SK-N-SH (cell line): Measurements from ENCODE around the gene EGFL8. TPM values are rescaled to one million over a fixed set of nuclear protein-coding genes. Genes with fewer than 3 reads are reported as not detected.

Source experiments
- CTCF ChIA-PET: fragments of 300-600, 350-600 bp; formaldehyde crosslinking; extraction: SDS; loops from one replicate; lab custom pipeline; 2021; lab: Yijun Ruan, JAX
- POLR2A ChIA-PET: fragments of 350-600 bp; sonication (Branson Sonifier 250); formaldehyde crosslinking; extraction: SDS; loops from one replicate; lab custom pipeline; 2020; ENCODE audit warnings: antibody characterized with exemption, inconsistent platforms; lab: Yijun Ruan, JAX
- DNase-seq: peaks from one replicate; pipeline ENCODE4 v3.0.0; 2012
- H2AFZ ChIP-seq: fragments of 200-600 bp; sonication (generic); 2 replicates; pipeline ENCODE4 v1.8.1; 2016; ENCODE audit warnings: antibody characterized with exemption, mild to moderate bottlenecking, low read depth
- H3F3A ChIP-seq: fragments of 200-600 bp; sonication (generic); replicated peaks from 2 replicates; pipeline ENCODE3; 2016; ENCODE audit warnings: antibody characterized with exemption, mild to moderate bottlenecking; ENCODE audit not compliant: insufficient read depth
- H3K27ac ChIP-seq, 2 experiments: fragments of 200-500 bp in 1 of 2; fragments of 200-600 bp in 1 of 2; sonication (Bioruptor generic) in 1 of 2; sonication (generic), shearing (Covaris generic) in 1 of 2; 2 replicates each; pipeline versions ENCODE4 v1.5.1 to v1.6.1; 2014 to 2016; ENCODE audit warnings: low read depth in 2 of 2, inconsistent platforms in 1 of 2, low read length in 1 of 2, mild to moderate bottlenecking in 1 of 2, mixed read lengths in 1 of 2
- H3K27me3 ChIP-seq: fragments of 200-600 bp; sonication (generic), shearing (Covaris generic); 2 replicates; pipeline ENCODE4 v1.6.1; 2016; ENCODE audit warnings: mixed run types; ENCODE audit not compliant: insufficient read depth
- H3K36me3 ChIP-seq, 2 experiments: fragments of 200-500 bp in 1 of 2; fragments of 200-600 bp in 1 of 2; sonication (Bioruptor generic) in 1 of 2; sonication (generic) in 1 of 2; replicated peaks in 1 of 2; 2 replicates each; pipeline versions ENCODE3 to v1.5.1; 2014 to 2016; ENCODE audit warnings: low read length in 1 of 2, mild to moderate bottlenecking in 1 of 2; ENCODE audit not compliant: insufficient read depth in 2 of 2, control insufficient read depth in 1 of 2
- H3K4me1 ChIP-seq, 2 experiments: fragments of 200-500 bp in 1 of 2; fragments of 200-600 bp in 1 of 2; sonication (Bioruptor generic) in 1 of 2; sonication (generic), shearing (Covaris generic) in 1 of 2; 2 replicates each; pipeline versions ENCODE4 v1.5.1 to v1.6.1; 2014 to 2016; ENCODE audit warnings: low read depth in 1 of 2, low read length in 1 of 2, mixed run types in 1 of 2; ENCODE audit not compliant: insufficient read depth in 2 of 2, control insufficient read depth in 1 of 2
- H3K4me2 ChIP-seq: fragments of 200-600 bp; sonication (generic), shearing (Covaris generic); 2 replicates; pipeline ENCODE4 v1.6.1; 2017; ENCODE audit warnings: mixed run types
- H3K4me3 ChIP-seq, 2 experiments: fragments of 200-500 bp in 1 of 2; fragments of 200-600 bp in 1 of 2; sonication (Bioruptor generic) in 1 of 2; sonication (generic), shearing (Covaris generic) in 1 of 2; 2 replicates each; pipeline versions ENCODE4 v1.5.1 to v1.8.1; 2014 to 2016; ENCODE audit warnings: low read depth in 2 of 2, inconsistent platforms in 1 of 2, low read length in 1 of 2, mild to moderate bottlenecking in 1 of 2, mixed read lengths in 1 of 2, moderate library complexity in 1 of 2
- H3K79me2 ChIP-seq: fragments of 200-600 bp; sonication (generic); 2 replicates; pipeline ENCODE4 v1.8.1; 2017; ENCODE audit warnings: mild to moderate bottlenecking; ENCODE audit not compliant: insufficient read depth
- H3K9ac ChIP-seq: fragments of 200-600 bp; sonication (generic); 2 replicates; pipeline ENCODE4 v1.6.1; 2017; ENCODE audit warnings: mixed run types
- H3K9me2 ChIP-seq: fragments of 200-600 bp; sonication (generic); 2 replicates; pipeline ENCODE4 v1.6.1; 2017; ENCODE audit warnings: mixed run types
- H3K9me3 ChIP-seq: fragments of 200-600 bp; sonication (generic); 2 replicates; pipeline ENCODE4 v1.6.1; 2017; ENCODE audit warnings: mixed run types, mild to moderate bottlenecking, moderate library complexity
- H4K20me1 ChIP-seq: fragments of 200-600 bp; sonication (generic); 2 replicates; pipeline ENCODE4 v1.6.1; 2017; ENCODE audit warnings: mild to moderate bottlenecking, mixed run types; ENCODE audit not compliant: insufficient read depth
- ELF1 ChIP-seq: IDR thresholded peaks from 2 replicates; pipeline ENCODE4 v1.4.0; 2012
- FOXJ3 ChIP-seq: sonication (generic); formaldehyde crosslinking; IDR thresholded peaks from 2 replicates; pipeline ENCODE4 v1.5.1; 2020; ENCODE audit warnings: mild to moderate bottlenecking, missing genetic modification reagents
- NRF1 ChIP-seq: IDR thresholded peaks from 2 replicates; pipeline ENCODE4 v1.6.1; 2012; ENCODE audit warnings: low read depth, mild to moderate bottlenecking, low read length
- POLR2AphosphoS5 ChIP-seq: IDR thresholded peaks from 2 replicates; pipeline ENCODE4 v1.6.1; 2012; ENCODE audit warnings: low read depth, low read length
- RAD21 ChIP-seq: IDR thresholded peaks from 2 replicates; pipeline ENCODE4 v1.6.1; 2012; ENCODE audit warnings: mild to moderate bottlenecking, low read length
- RFX5 ChIP-seq: IDR thresholded peaks from 2 replicates; pipeline ENCODE4 v1.6.1; 2012; ENCODE audit warnings: mild to moderate bottlenecking, improper control_type of control experiment, low read length
- RXRA ChIP-seq: IDR thresholded peaks from 2 replicates; pipeline ENCODE4 v1.4.0; 2012; ENCODE audit warnings: low read depth, mild to moderate bottlenecking, borderline replicate concordance
- TAF1 ChIP-seq: IDR thresholded peaks from 2 replicates; pipeline ENCODE4 v1.6.1; 2012; ENCODE audit warnings: low read depth, mild to moderate bottlenecking, low read length, moderate library complexity, borderline replicate concordance
- YY1 ChIP-seq: IDR thresholded peaks from 2 replicates; pipeline ENCODE4 v1.4.0; 2012; ENCODE audit warnings: low read depth, mild to moderate bottlenecking
- WGBS: methylation state at CpG from one replicate; pipeline ENCODE4 v1.1.6; 2017; ENCODE audit warnings: low lambda C conversion rate; 5-methylcytosine and 5-hydroxymethylcytosine counted together
- polyA plus RNA-seq, 3 experiments: library from polyadenylated mRNA; depleted of rRNA; stranded (reverse); fragments of >200 nt; gene quantifications; 2 replicates each; pipeline ENCODE4 v1.2.3, GENCODE V29; 2012
- TF ChIP-seq, protein P1 (sequence below): IDR thresholded peaks from 2 replicates; pipeline ENCODE4 v1.4.0; 2012; ENCODE audit warnings: low read depth, borderline replicate concordance
- TF ChIP-seq, protein P2 (sequence below): fragments of 200-600 bp; sonication (generic); IDR thresholded peaks from 2 replicates; pipeline ENCODE4 v1.6.1; 2017; ENCODE audit warnings: antibody characterized with exemption, mild to moderate bottlenecking, moderate library complexity
- TF ChIP-seq, protein P3 (sequence below): IDR thresholded peaks from 2 replicates; pipeline ENCODE4 v1.4.0; 2012; ENCODE audit warnings: low read depth, borderline replicate concordance

EGFL8 gene
- polyA plus RNA-seq, 1 of the 3 experiments (the other 2 are of a cell fraction) = 7.7 TPM

- no peak overlapping the region for H2AFZ ChIP-seq
- peaks cover 12 to 17% of the 10 kb centered on the region in 2 experiments for H3K36me3 ChIP-seq
- H3K27me3 ChIP-seq = no peaks in the 10 kb centered on the region
- peaks cover 2% of the 10 kb centered on the region for H3F3A ChIP-seq
- DNase-seq = no peak
- ChIA-PET POLR2A (no interaction called here), CTCF (interaction anchor here (1.2 to 2.0 kb wide), 3 partner anchors 9 to 45 kb away, joined by 3 to 7 read pairs (median 7); partner anchors contain the start of gene AGPAT1)
- no peak overlapping the region for H3K4me3 ChIP-seq
- H3K9me2 ChIP-seq = no peaks in the 10 kb centered on the region
- H4K20me1 ChIP-seq = no peaks in the 10 kb centered on the region
- no peaks in the 10 kb centered on the region for H3K4me1 ChIP-seq
- no peak overlapping the region for H3K27ac ChIP-seq
- 100% methylated on average over 1 of the region's 7 CpGs for WGBS
- no peaks in the 10 kb centered on the region for H3K79me2 ChIP-seq
- no peak for TF ChIP-seq RAD21
- no peak for TF ChIP-seq FOXJ3 (CRISPR knock-in tag)
- TF ChIP-seq YY1 = no peak
- TF ChIP-seq TAF1 = no peak
- TF ChIP-seq, protein P1, sequence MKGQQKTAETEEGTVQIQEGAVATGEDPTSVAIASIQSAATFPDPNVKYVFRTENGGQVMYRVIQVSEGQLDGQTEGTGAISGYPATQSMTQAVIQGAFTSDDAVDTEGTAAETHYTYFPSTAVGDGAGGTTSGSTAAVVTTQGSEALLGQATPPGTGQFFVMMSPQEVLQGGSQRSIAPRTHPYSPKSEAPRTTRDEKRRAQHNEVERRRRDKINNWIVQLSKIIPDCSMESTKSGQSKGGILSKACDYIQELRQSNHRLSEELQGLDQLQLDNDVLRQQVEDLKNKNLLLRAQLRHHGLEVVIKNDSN = no peak
- no peak for TF ChIP-seq ELF1
- no peak for TF ChIP-seq POLR2AphosphoS5
- TF ChIP-seq, protein P2, sequence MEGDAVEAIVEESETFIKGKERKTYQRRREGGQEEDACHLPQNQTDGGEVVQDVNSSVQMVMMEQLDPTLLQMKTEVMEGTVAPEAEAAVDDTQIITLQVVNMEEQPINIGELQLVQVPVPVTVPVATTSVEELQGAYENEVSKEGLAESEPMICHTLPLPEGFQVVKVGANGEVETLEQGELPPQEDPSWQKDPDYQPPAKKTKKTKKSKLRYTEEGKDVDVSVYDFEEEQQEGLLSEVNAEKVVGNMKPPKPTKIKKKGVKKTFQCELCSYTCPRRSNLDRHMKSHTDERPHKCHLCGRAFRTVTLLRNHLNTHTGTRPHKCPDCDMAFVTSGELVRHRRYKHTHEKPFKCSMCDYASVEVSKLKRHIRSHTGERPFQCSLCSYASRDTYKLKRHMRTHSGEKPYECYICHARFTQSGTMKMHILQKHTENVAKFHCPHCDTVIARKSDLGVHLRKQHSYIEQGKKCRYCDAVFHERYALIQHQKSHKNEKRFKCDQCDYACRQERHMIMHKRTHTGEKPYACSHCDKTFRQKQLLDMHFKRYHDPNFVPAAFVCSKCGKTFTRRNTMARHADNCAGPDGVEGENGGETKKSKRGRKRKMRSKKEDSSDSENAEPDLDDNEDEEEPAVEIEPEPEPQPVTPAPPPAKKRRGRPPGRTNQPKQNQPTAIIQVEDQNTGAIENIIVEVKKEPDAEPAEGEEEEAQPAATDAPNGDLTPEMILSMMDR = no peak
- TF ChIP-seq RXRA = no peak
- TF ChIP-seq, protein P3, sequence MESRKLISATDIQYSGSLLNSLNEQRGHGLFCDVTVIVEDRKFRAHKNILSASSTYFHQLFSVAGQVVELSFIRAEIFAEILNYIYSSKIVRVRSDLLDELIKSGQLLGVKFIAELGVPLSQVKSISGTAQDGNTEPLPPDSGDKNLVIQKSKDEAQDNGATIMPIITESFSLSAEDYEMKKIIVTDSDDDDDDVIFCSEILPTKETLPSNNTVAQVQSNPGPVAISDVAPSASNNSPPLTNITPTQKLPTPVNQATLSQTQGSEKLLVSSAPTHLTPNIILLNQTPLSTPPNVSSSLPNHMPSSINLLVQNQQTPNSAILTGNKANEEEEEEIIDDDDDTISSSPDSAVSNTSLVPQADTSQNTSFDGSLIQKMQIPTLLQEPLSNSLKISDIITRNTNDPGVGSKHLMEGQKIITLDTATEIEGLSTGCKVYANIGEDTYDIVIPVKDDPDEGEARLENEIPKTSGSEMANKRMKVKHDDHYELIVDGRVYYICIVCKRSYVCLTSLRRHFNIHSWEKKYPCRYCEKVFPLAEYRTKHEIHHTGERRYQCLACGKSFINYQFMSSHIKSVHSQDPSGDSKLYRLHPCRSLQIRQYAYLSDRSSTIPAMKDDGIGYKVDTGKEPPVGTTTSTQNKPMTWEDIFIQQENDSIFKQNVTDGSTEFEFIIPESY = no peak
- no peak for TF ChIP-seq NRF1
- no peaks in the 10 kb centered on the region for H3K9me3 ChIP-seq
- no peak overlapping the region for H3K4me2 ChIP-seq
- no peak overlapping the region for H3K9ac ChIP-seq
These were observed 686 bp upstream of the EGFL8 start for GRCh38 chr6:32163559-32164258.

- CTCF ChIA-PET = interaction anchor here (0.8 to 1.5 kb wide), 5 partner anchors 10 to 119 kb away, joined by 3 to 5 read pairs (median 3); no protein-coding TSS in a partner anchor
- no peak overlapping the region for H2AFZ ChIP-seq
These were observed 2.1 kb downstream of the EGFL8 start for GRCh38 chr6:32166411-32167061.

More at GRCh38 chr6:32166411-32167061, 2.1 kb downstream of the EGFL8 start:
- Histone ChIP-seq H3K9me3 (no peaks in the 10 kb centered on the region), H4K20me1 (no peaks in the 10 kb centered on the region), H3K9ac (no peak overlapping the region), H3K36me3 (peaks cover 10 to 36% of the 10 kb centered on the region in 2 experiments), H3K27me3 (no peaks in the 10 kb centered on the region), H3K4me3 (no peak overlapping the region), H3K27ac (no peak overlapping the region), H3K9me2 (no peaks in the 10 kb centered on the region), H3K79me2 (peaks cover under 1% of the 10 kb centered on the region; the same call in 1 of the 2 replicates), H3K4me2 (no peak overlapping the region), H3K4me1 (no peaks in the 10 kb centered on the region), H3F3A (peaks cover 2% of the 10 kb centered on the region)
- WGBS = 96% methylated on average over 18 of the region's 30 CpGs
- TF ChIP-seq RFX5 (no peak), RAD21 (peak; percentile 12; the same call in 1 of the 2 replicates)
- POLR2A ChIA-PET = no interaction called here
- DNase-seq = no peak
